Measurements from ENCODE around the gene PRKN.
A peak's percentile ranks its signal among the peaks of the same experiment; 100 is the strongest.

The PRKN gene

GRCh38 chr6:161400671-161401070, 1326.9 kb downstream of the PRKN start:
- no peaks in the 10 kb centered on the region for H3K27me3 ChIP-seq (replicated peaks; ENCODE audit: control insufficient read depth, insufficient read depth, low read length, poor library complexity, severe bottlenecking)
- no peaks in the 10 kb centered on the region for H3K4me1 ChIP-seq (ENCODE audit: control insufficient read depth, insufficient read depth, low read length, poor library complexity, severe bottlenecking)
- DNase-seq = no peak

GRCh38 chr6:161396539-161396938, 1331.0 kb downstream of the PRKN start:
- H3K36me3 ChIP-seq (ENCODE audit: control insufficient read depth, insufficient read depth, low read length) = no peaks in the 10 kb centered on the region
- DNase-seq = no peak
- no peaks in the 10 kb centered on the region for H3K4me1 ChIP-seq (ENCODE audit: control insufficient read depth, insufficient read depth, low read length, poor library complexity, severe bottlenecking)
- no peak overlapping the region for H3K27ac ChIP-seq (ENCODE audit: insufficient read depth, low read length, poor library complexity, severe bottlenecking)
- H3K4me3 ChIP-seq (ENCODE audit: insufficient read depth, low read depth, low read length, poor library complexity, severe bottlenecking) = no peak overlapping the region
- H3K27me3 ChIP-seq (replicated peaks; ENCODE audit: control insufficient read depth, insufficient read depth, low read length, poor library complexity, severe bottlenecking) = no peaks in the 10 kb centered on the region
- no peaks in the 10 kb centered on the region for H3K9me3 ChIP-seq (ENCODE audit: control insufficient read depth, low read length)

More at GRCh38 chr6:161400671-161401070, 1326.9 kb downstream of the PRKN start:
- H3K9me3 ChIP-seq (ENCODE audit: control insufficient read depth, low read length) = no peaks in the 10 kb centered on the region
- H3K4me3 ChIP-seq (ENCODE audit: insufficient read depth, low read depth, low read length, poor library complexity, severe bottlenecking) = no peak overlapping the region
- H3K36me3 ChIP-seq (ENCODE audit: control insufficient read depth, insufficient read depth, low read length) = no peaks in the 10 kb centered on the region
- no peak overlapping the region for H3K27ac ChIP-seq (ENCODE audit: insufficient read depth, low read length, poor library complexity, severe bottlenecking)

GRCh38 chr6:161395716-161396231, 1331.8 kb downstream of the PRKN start:
- H3K27ac ChIP-seq (ENCODE audit: insufficient read depth, low read length, poor library complexity, severe bottlenecking) = no peak overlapping the region

GRCh38 chr6:161394437-161394836, 1333.1 kb downstream of the PRKN start:
- no peak for DNase-seq
- H3K4me3 ChIP-seq (ENCODE audit: insufficient read depth, low read depth, low read length, poor library complexity, severe bottlenecking) = no peak overlapping the region
- H3K27ac ChIP-seq (ENCODE audit: insufficient read depth, low read length, poor library complexity, severe bottlenecking) = no peak overlapping the region

More at GRCh38 chr6:161395716-161396231, 1331.8 kb downstream of the PRKN start:
- Histone ChIP-seq H3K9me3 (ENCODE audit: control insufficient read depth, low read length) (no peaks in the 10 kb centered on the region), H3K36me3 (ENCODE audit: control insufficient read depth, insufficient read depth, low read length) (no peaks in the 10 kb centered on the region), H3K4me1 (ENCODE audit: control insufficient read depth, insufficient read depth, low read length, poor library complexity, severe bottlenecking) (no peaks in the 10 kb centered on the region), H3K4me3 (ENCODE audit: insufficient read depth, low read depth, low read length, poor library complexity, severe bottlenecking) (no peak overlapping the region), H3K27me3 (replicated peaks; ENCODE audit: control insufficient read depth, insufficient read depth, low read length, poor library complexity, severe bottlenecking) (no peaks in the 10 kb centered on the region)
- no peak for DNase-seq

GRCh38 chr6:161393839-161394364, 1333.7 kb downstream of the PRKN start:
- H3K4me3 ChIP-seq (ENCODE audit: insufficient read depth, low read depth, low read length, poor library complexity, severe bottlenecking) = no peak overlapping the region
- H3K27ac ChIP-seq (ENCODE audit: insufficient read depth, low read length, poor library complexity, severe bottlenecking) = no peak overlapping the region
- no peaks in the 10 kb centered on the region for H3K36me3 ChIP-seq (ENCODE audit: control insufficient read depth, insufficient read depth, low read length)
- no peaks in the 10 kb centered on the region for H3K27me3 ChIP-seq (replicated peaks; ENCODE audit: control insufficient read depth, insufficient read depth, low read length, poor library complexity, severe bottlenecking)
- H3K9me3 ChIP-seq (ENCODE audit: control insufficient read depth, low read length) = no peaks in the 10 kb centered on the region
- no peaks in the 10 kb centered on the region for H3K4me1 ChIP-seq (ENCODE audit: control insufficient read depth, insufficient read depth, low read length, poor library complexity, severe bottlenecking)
- peak; percentile 18 to 43 (median 20) for DNase-seq

More at GRCh38 chr6:161394437-161394836, 1333.1 kb downstream of the PRKN start:
- H3K36me3 ChIP-seq (ENCODE audit: control insufficient read depth, insufficient read depth, low read length) = no peaks in the 10 kb centered on the region
- H3K9me3 ChIP-seq (ENCODE audit: control insufficient read depth, low read length) = no peaks in the 10 kb centered on the region
- H3K4me1 ChIP-seq (ENCODE audit: control insufficient read depth, insufficient read depth, low read length, poor library complexity, severe bottlenecking) = no peaks in the 10 kb centered on the region
- H3K27me3 ChIP-seq (replicated peaks; ENCODE audit: control insufficient read depth, insufficient read depth, low read length, poor library complexity, severe bottlenecking) = no peaks in the 10 kb centered on the region

GRCh38 chr6:161393292-161393691, 1334.3 kb downstream of the PRKN start:
- no peak for DNase-seq
- Histone ChIP-seq H3K4me1 (ENCODE audit: control insufficient read depth, insufficient read depth, low read length, poor library complexity, severe bottlenecking) (no peaks in the 10 kb centered on the region), H3K27ac (ENCODE audit: insufficient read depth, low read length, poor library complexity, severe bottlenecking) (no peak overlapping the region), H3K4me3 (ENCODE audit: insufficient read depth, low read depth, low read length, poor library complexity, severe bottlenecking) (no peak overlapping the region), H3K27me3 (replicated peaks; ENCODE audit: control insufficient read depth, insufficient read depth, low read length, poor library complexity, severe bottlenecking) (no peaks in the 10 kb centered on the region), H3K36me3 (ENCODE audit: control insufficient read depth, insufficient read depth, low read length) (no peaks in the 10 kb centered on the region), H3K9me3 (ENCODE audit: control insufficient read depth, low read length) (no peaks in the 10 kb centered on the region)

GRCh38 chr6:161389756-161390155, 1337.8 kb downstream of the PRKN start:
- H3K27ac ChIP-seq (ENCODE audit: insufficient read depth, low read length, poor library complexity, severe bottlenecking) = no peak overlapping the region
- no peak for DNase-seq
- H3K9me3 ChIP-seq (ENCODE audit: control insufficient read depth, low read length) = no peaks in the 10 kb centered on the region

GRCh38 chr6:161383951-161384350, 1343.6 kb downstream of the PRKN start:
- H3K27me3 ChIP-seq (replicated peaks; ENCODE audit: control insufficient read depth, insufficient read depth, low read length, poor library complexity, severe bottlenecking) = no peaks in the 10 kb centered on the region
- no peak overlapping the region for H3K27ac ChIP-seq (ENCODE audit: insufficient read depth, low read length, poor library complexity, severe bottlenecking)
- no peaks in the 10 kb centered on the region for H3K4me1 ChIP-seq (ENCODE audit: control insufficient read depth, insufficient read depth, low read length, poor library complexity, severe bottlenecking)
- H3K9me3 ChIP-seq (ENCODE audit: control insufficient read depth, low read length) = no peaks in the 10 kb centered on the region
- no peaks in the 10 kb centered on the region for H3K36me3 ChIP-seq (ENCODE audit: control insufficient read depth, insufficient read depth, low read length)
- H3K4me3 ChIP-seq (ENCODE audit: insufficient read depth, low read depth, low read length, poor library complexity, severe bottlenecking) = no peak overlapping the region
- no peak for DNase-seq

More at GRCh38 chr6:161389756-161390155, 1337.8 kb downstream of the PRKN start:
- H3K36me3 ChIP-seq (ENCODE audit: control insufficient read depth, insufficient read depth, low read length) = no peaks in the 10 kb centered on the region
- H3K4me3 ChIP-seq (ENCODE audit: insufficient read depth, low read depth, low read length, poor library complexity, severe bottlenecking) = no peak overlapping the region
- no peaks in the 10 kb centered on the region for H3K27me3 ChIP-seq (replicated peaks; ENCODE audit: control insufficient read depth, insufficient read depth, low read length, poor library complexity, severe bottlenecking)
- no peaks in the 10 kb centered on the region for H3K4me1 ChIP-seq (ENCODE audit: control insufficient read depth, insufficient read depth, low read length, poor library complexity, severe bottlenecking)

- no peak for DNase-seq
- no peaks in the 10 kb centered on the region for H3K9me3 ChIP-seq (ENCODE audit: control insufficient read depth, low read length)
- no peak overlapping the region for H3K27ac ChIP-seq (ENCODE audit: insufficient read depth, low read length, poor library complexity, severe bottlenecking)
- H3K4me3 ChIP-seq (ENCODE audit: insufficient read depth, low read depth, low read length, poor library complexity, severe bottlenecking) = no peak overlapping the region
- H3K4me1 ChIP-seq (ENCODE audit: control insufficient read depth, insufficient read depth, low read length, poor library complexity, severe bottlenecking) = no peaks in the 10 kb centered on the region
- no peaks in the 10 kb centered on the region for H3K36me3 ChIP-seq (ENCODE audit: control insufficient read depth, insufficient read depth, low read length)
- H3K27me3 ChIP-seq (replicated peaks; ENCODE audit: control insufficient read depth, insufficient read depth, low read length, poor library complexity, severe bottlenecking) = no peaks in the 10 kb centered on the region
Observed at GRCh38 chr6:161379834-161380582, 1347.6 kb downstream of the PRKN start.

GRCh38 chr6:161378115-161378514, 1349.5 kb downstream of the PRKN start:
- Histone ChIP-seq H3K36me3 (ENCODE audit: control insufficient read depth, insufficient read depth, low read length) (no peaks in the 10 kb centered on the region), H3K4me3 (ENCODE audit: insufficient read depth, low read depth, low read length, poor library complexity, severe bottlenecking) (no peak overlapping the region), H3K27ac (ENCODE audit: insufficient read depth, low read length, poor library complexity, severe bottlenecking) (no peak overlapping the region), H3K27me3 (replicated peaks; ENCODE audit: control insufficient read depth, insufficient read depth, low read length, poor library complexity, severe bottlenecking) (no peaks in the 10 kb centered on the region), H3K4me1 (ENCODE audit: control insufficient read depth, insufficient read depth, low read length, poor library complexity, severe bottlenecking) (no peaks in the 10 kb centered on the region), H3K9me3 (ENCODE audit: control insufficient read depth, low read length) (no peaks in the 10 kb centered on the region)
- DNase-seq = no peak

Data from effector memory CD4-positive, alpha-beta T cell (primary cell).